SHP77 treated with DMSO at 0.1 percent for 48 hours (cell line): ENCODE data around the gene PERM1.
"Not testable (repeated sequence)": the region's sequence is repeated elsewhere in the genome, so short reads cannot be mapped to it uniquely, and the experiment has no call there.

Source experiments
- DNase-seq: peaks from one replicate; lab custom pipeline; 2025; lab: John Stamatoyannopoulos, UW

Gene PERM1

GRCh38 chr1:964691-965525 is 17.0 kb downstream of the PERM1 start:
- no peak for DNase-seq

- no peak for DNase-seq
Measured at GRCh38 chr1:963746-964525, 18.0 kb downstream of the PERM1 start.

GRCh38 chr1:963301-963651 is 18.6 kb downstream of the PERM1 start:
- no peak for DNase-seq

GRCh38 chr1:962381-963300 is 19.3 kb downstream of the PERM1 start:
- no peak for DNase-seq

GRCh38 chr1:961132-961669 is 20.7 kb downstream of the PERM1 start:
- no peak for DNase-seq

DNA sequence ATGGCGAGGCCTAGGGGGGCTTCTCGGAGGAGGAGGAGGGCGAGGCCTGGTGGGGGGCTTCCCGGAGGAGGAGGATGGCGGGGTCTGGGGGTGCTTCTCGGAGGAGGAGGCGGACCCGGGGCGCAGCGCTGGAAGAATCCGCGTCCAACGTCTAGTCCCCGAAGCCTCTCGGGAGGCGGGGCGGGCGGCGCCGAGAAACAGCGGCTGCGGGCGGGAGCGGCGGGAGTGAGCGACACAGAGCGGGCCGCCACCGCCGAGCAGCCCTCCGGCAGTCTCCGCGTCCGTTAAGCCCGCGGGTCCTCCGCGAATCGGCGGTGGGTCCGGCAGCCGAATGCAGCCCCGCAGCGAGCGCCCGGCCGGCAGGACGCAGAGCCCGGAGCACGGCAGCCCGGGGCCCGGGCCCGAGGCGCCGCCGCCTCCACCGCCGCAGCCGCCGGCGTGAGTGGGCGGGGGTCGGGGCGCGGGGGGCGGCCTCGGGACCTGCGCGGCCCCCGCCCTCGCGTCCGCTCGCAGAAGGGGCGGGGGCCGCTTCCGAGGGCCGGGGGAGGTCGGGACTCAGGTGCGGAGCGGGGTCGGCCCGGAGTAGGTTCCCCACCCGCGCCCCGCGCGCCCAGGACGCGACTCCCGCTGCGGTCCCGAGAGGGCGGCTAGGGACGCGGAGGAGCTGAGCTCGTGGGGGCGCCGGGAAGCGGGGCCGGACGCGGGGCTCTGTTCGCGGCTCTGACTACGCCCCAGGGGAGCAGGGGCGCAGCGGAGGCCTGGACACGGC is 21.3 kb downstream of the PERM1 start, which contains the start of gene KLHL17:
Gene KLHL17 (plus strand): TSS at position 222 of the 769 bp plus-strand sequence. CDS start 110 bp downstream, at position 332.
- DNase-seq = peak; percentile 12

DNA sequence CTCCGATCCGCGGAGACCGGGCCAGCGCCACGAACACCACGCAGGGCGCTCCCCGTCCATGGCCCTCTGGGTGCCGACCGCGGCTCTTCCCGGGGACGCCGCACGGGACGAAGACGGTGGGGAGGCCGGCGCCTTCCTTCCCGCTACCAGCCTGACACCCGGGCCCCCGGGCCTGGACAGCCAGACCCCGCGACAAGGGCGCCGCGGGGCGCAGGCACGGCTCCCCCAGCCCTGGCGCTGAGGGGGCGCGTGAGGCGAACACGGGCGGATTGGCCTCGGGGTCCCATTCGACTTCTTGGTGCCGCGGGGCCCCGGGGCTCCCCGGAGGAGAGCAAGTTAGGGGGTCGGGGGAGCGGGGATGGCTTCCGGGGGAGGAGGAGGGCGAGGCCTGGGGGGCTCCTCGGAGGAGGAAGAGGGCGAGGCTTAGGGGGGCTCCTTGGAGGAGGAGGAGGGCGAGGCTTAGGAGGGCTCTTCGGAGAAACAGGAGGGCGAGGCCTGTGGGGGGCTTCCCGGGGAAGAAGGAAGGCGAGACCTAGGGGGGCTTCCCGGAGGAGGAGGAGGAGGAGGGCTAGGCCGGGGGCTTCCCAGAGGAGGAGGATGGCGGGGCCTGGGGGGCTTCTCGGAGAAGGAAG is 22.0 kb downstream of the PERM1 start:
- no peak for DNase-seq

DNA sequence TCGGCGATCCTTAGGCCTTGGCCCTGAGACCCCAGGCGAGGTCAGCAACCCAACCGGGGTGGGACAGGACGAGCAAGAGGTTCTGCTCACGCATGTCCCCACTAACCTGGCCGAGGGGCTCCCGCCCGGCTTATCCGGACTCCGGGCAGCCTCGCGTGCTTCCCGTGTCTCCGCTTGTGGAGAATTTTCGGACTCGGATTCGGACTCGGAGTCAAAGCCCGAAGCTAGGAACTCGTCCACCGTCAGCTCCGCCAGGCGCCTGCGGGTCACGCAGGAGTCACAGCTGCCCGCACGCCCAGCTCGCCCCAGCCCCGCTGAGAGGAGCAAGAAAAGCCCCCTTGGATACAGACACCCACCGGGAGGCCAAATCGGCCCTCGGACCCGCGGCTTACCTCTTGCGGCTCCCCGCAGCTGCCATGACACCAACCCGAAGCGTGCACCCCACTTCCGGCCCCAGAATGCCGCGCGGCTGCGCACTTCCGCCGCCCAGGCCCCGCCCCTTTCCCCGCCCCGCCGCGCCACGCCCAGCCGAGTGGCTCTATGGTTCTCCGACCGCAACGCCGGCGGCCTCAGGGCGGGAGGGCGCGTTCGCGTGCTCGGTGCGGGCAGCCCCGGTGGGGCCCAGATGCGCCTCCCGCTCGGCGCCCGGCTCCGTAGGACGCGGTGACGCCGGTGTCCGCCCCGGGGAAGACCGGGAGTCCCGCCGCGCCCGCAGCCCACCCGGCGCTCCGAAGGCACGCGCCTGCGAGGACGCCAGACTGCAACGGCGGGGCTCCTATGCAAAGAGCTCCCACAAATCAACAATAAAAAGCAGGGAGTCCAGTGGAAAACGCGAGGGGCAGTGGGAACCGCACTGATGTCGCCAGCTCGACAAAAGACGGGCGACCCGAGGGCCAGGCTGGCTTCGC is 22.8 kb downstream of the PERM1 start, which contains the start of gene NOC2L:
Gene NOC2L (minus strand): TSS at position 434 of the 908 bp plus-strand sequence. CDS start 16 bp downstream, at position 418.
- DNase-seq = peak; percentile 72

DNA sequence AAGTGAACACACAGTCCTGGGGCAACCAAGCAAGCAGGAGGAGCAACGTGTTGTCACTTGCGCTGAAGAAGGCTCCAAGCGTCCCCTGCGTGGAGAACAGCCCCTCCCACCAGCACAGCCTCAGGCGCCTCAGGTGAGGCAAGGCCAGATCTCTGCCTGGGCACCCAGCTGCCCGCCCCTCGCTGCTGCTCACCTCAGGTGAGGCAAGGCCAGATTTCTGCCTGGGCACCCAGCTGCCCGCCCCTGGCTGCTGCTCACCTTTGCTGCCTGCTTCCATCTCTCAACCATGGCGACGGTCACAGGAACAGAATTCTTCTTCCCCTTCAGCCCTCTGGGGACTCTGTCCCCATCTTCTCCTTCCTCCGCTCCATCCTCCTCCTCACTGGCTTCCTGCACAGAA is 25.3 kb downstream of the PERM1 start:
- DNase-seq = no peak

DNA sequence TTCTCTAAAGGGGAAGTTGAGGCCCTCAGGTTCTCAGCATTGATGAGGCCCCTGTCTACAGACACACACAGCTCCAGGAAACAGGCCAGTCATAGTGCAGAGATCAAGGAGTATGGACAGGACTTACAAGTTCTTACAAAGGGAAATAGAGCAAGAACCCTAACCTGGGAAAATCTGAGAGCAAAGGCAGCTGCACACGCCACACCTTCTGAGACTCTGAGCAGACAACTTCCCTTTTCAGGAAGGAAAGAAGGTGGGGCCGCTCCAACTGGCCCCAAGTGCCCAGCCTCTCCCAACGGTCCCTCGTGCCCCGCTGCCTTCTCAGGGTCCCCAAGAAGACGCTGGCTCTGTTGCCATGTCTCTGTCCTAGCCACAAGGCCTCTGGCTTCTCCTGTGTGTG is 26.4 kb downstream of the PERM1 start:
- DNase-seq = no peak

- no peak for DNase-seq
Measured at GRCh38 chr1:954927-955326, 27.0 kb downstream of the PERM1 start.

DNA sequence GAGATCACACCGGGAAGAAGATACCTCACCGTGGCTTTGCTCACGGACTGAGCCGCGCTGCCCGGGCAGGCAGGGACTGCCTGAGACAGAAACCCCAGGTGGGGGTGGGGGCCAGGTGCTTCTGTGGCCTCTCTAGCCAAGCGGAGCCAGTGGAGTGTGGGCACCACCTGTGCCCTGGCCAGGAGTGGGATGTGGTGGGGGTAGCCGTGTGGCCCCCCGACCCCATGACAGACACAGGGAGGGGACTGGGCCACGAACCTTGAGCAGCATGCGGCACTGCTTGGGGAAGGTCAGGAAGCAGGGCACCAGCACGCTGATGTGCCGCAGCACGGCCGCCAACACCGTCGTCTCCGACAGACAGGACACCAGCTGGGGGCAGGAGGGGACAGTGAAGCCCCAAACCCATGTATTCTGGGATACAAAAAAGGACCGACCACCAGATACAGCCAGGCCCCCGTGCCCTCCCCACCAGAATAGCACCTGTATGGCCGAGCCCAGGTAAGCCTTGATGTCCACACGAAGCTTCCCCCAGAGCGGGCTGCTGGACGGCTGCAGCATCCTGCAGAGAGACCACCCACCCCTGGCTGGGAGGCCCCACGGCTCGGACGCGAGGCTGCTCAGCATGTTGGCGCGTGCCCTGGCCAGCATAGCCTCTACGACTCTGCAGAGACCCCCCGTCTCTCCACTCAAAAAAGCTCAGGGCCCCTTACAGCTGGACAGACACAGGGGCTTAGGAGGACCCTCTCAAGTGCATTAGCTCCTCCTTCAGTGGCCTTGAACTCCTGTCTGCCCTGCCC is 28.2 kb downstream of the PERM1 start:
- DNase-seq = no peak

- DNase-seq = no peak
Measured at GRCh38 chr1:952603-953002, 29.3 kb downstream of the PERM1 start.

GRCh38 chr1:952201-952600 is 29.7 kb downstream of the PERM1 start:
- no peak for DNase-seq

GRCh38 chr1:951364-951763 is 30.5 kb downstream of the PERM1 start:
- no peak for DNase-seq

DNA sequence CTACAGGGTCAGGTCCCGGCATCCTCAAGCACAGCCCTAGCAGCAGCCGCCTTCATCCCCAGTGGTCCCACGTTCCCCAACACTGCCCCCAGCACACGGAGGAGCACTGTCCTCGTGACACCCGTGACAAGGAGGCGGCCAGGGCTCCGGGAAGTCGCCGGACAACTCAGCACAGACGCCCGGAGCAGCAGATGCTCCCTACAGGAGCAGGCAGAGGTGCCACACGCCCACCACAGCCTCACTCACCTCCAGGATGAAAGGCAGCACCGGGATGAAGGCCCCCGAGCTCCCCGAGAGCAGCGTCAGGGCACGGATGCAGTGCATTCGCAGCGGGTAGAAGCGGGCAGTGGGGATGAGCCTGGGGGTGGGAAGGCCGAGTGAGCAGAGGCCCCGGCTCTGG is 31.0 kb downstream of the PERM1 start:
- DNase-seq = no peak

DNA sequence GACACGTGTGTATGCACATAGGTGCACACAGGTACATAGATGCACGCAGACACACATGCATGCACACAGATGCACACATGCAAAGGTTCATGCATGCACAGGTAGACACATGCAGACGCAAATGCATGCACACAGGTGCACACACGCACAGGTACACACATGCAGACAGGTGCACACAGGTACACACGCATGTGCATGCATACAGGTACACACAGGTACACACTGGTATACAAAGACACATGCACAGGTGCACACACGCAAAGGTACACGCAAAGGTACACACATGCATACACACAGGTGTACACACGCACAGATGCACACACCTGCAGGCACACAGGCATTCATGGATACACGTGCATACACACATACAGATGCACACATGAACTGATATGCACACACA is 31.6 kb downstream of the PERM1 start:
- no peak for DNase-seq

- DNase-seq = no peak
Measured at GRCh38 chr1:947958-948357, 33.9 kb downstream of the PERM1 start.

DNA sequence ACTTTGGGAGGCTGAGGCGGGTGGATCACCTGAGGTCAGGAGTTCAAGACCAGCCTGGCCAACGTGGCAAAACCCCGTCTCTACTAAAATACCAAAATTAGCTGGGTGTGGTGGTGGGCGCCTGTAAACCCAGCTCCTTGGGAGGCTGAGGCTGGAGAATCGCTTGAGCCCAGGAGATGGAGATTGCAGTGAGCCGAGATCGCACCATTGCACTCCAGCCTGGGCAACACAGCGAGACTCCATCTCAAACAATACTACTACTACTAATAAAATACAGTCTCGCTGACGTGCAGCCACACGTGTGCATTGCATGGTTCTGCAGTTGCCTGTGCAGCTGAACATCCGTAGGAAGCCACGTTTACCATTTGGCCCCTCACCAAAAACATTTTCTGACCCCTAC is 35.1 kb downstream of the PERM1 start:
- DNase-seq = not testable (repeated sequence)
